H1 (cell line): ENCODE measurements around the gene SIK3. TPM values are rescaled to one million over a fixed set of nuclear protein-coding genes. Genes with fewer than 3 reads are reported as not detected.

Experiments
- CTCF ChIA-PET: fragments of 300-600 bp; sonication (Branson Sonifier 250); formaldehyde crosslinking; loops from one replicate; lab custom pipeline; 2021; ENCODE audit not compliant: partially characterized antibody; lab: Charles Lee
- POLR2A ChIA-PET: fragments of 300-600 bp; sonication (Branson Sonifier 250); formaldehyde crosslinking; loops from one replicate; lab custom pipeline; 2021; ENCODE audit warnings: inconsistent platforms; ENCODE audit not compliant: partially characterized antibody; lab: Charles Lee
- DNase-seq, 2 experiments: peaks; one replicate each; pipeline versions ENCODE4 v3.0.0 to v3.0.0-alpha.2; 2010 to 2022; ENCODE audit warnings: low spot score in 2 of 2, low read depth in 1 of 2, mixed read lengths in 1 of 2
- FAIRE-seq: peaks from 2 replicates; lab custom pipeline; 2011; peaks lifted over from hg19 to GRCh38; lab: Jason Lieb, UNC
- H2AFZ ChIP-seq: 2 replicates; pipeline ENCODE4 v1.8.1; 2012; ENCODE audit warnings: low read length, inconsistent platforms
- H2AK5ac ChIP-seq: 2 replicates; pipeline ENCODE4 v1.6.1; 2013; ENCODE audit warnings: low read depth, low read length
- H2BK120ac ChIP-seq: replicated peaks from 2 replicates; pipeline ENCODE3; 2013; ENCODE audit warnings: low read depth, low read length, inconsistent platforms
- H2BK12ac ChIP-seq: 2 replicates; pipeline ENCODE4 v1.6.1; 2013; ENCODE audit warnings: low read depth, low read length
- H2BK15ac ChIP-seq: 2 replicates; pipeline ENCODE4 v1.6.1; 2013; ENCODE audit warnings: low read length
- H2BK20ac ChIP-seq: 2 replicates; pipeline ENCODE4 v1.6.1; 2013; ENCODE audit warnings: low read length
- H2BK5ac ChIP-seq: 2 replicates; pipeline ENCODE4 v1.6.1; 2013; ENCODE audit warnings: low read depth, low read length
- H3K14ac ChIP-seq: 2 replicates; pipeline ENCODE4 v1.6.1; 2013; ENCODE audit warnings: inconsistent platforms; ENCODE audit not compliant: insufficient read length
- H3K18ac ChIP-seq: 2 replicates; pipeline ENCODE4 v1.6.1; 2013; ENCODE audit warnings: low read length; ENCODE audit errors: extremely low read depth
- H3K23ac ChIP-seq: 2 replicates; pipeline ENCODE4 v1.6.1; 2013; ENCODE audit warnings: inconsistent platforms; ENCODE audit not compliant: insufficient read length
- H3K23me2 ChIP-seq: 2 replicates; pipeline ENCODE4 v1.6.1; 2013; ENCODE audit warnings: low read depth, low read length
- H3K27ac ChIP-seq: 2 replicates; pipeline ENCODE4 v1.6.1; 2011; ENCODE audit warnings: low read depth, low read length, inconsistent platforms
- H3K27me3 ChIP-seq, 4 experiments: replicated peaks in 1 of 4; 1 replicate in 1 of 4; 2 replicates in 3 of 4; pipeline versions ENCODE4 v1.6.1 to v1.8.1; 2011 to 2013; ENCODE audit warnings: low read length in 3 of 4, mild to moderate bottlenecking in 3 of 4, inconsistent platforms in 2 of 4, mixed read lengths in 2 of 4, moderate library complexity in 1 of 4; ENCODE audit not compliant: control insufficient read depth in 3 of 4, insufficient read depth in 3 of 4; ENCODE audit errors: extremely low read depth in 1 of 4
- H3K36me3 ChIP-seq, 4 experiments: 2 replicates each; pipeline versions ENCODE4 v1.6.1 to v1.8.1; 2011 to 2013; ENCODE audit warnings: mild to moderate bottlenecking in 4 of 4, low read length in 3 of 4, moderate library complexity in 2 of 4, control low read depth in 1 of 4, inconsistent platforms in 1 of 4; ENCODE audit not compliant: insufficient read depth in 4 of 4, control insufficient read depth in 2 of 4
- H3K4ac ChIP-seq: replicated peaks from 2 replicates; pipeline ENCODE3; 2013; ENCODE audit warnings: low read length, low read depth, mixed read lengths, inconsistent platforms; ENCODE audit not compliant: insufficient read length
- H3K4me1 ChIP-seq, 4 experiments: replicated peaks in 1 of 4; 1 replicate in 1 of 4; 2 replicates in 3 of 4; pipeline versions ENCODE4 v1.6.1 to v1.8.1; 2011 to 2013; ENCODE audit warnings: low read length in 3 of 4, inconsistent platforms in 2 of 4, mixed read lengths in 1 of 4; ENCODE audit not compliant: insufficient read depth in 4 of 4, control insufficient read depth in 3 of 4
- H3K4me2 ChIP-seq, 2 experiments: 2 replicates each; pipeline versions ENCODE4 v1.6.1 to v1.8.1; 2011 to 2013; ENCODE audit warnings: low read depth in 2 of 2, low read length in 2 of 2, control low read depth in 1 of 2, inconsistent platforms in 1 of 2, mild to moderate bottlenecking in 1 of 2; ENCODE audit not compliant: insufficient read depth in 1 of 2
- H3K4me3 ChIP-seq, 4 experiments: fragments of 200-600, 300-600 bp in 1 of 4; sonication (generic), shearing (Covaris generic), sonication (Bioruptor Twin) in 1 of 4; 2 replicates each; pipeline versions ENCODE4 v1.5.1 to v1.8.1; 2011 to 2016; ENCODE audit warnings: low read length in 4 of 4, low read depth in 3 of 4, control low read depth in 2 of 4, inconsistent platforms in 2 of 4, mild to moderate bottlenecking in 2 of 4, mixed read lengths in 1 of 4, moderate library complexity in 1 of 4; ENCODE audit not compliant: insufficient read depth in 2 of 4; ENCODE audit errors: extremely low read depth in 1 of 4
- H3K56ac ChIP-seq: replicated peaks from 2 replicates; pipeline ENCODE3; 2013; ENCODE audit warnings: low read depth, mild to moderate bottlenecking, mixed read lengths, low read length, inconsistent platforms; ENCODE audit not compliant: insufficient read length
- H3K79me1 ChIP-seq: 2 replicates; pipeline ENCODE4 v1.6.1; 2013; ENCODE audit warnings: low read depth, low read length, control low read depth
- H3K79me2 ChIP-seq, 2 experiments: 2 replicates each; pipeline versions ENCODE4 v1.6.1 to v1.8.1; 2012 to 2013; ENCODE audit warnings: low read length in 2 of 2, mild to moderate bottlenecking in 2 of 2, inconsistent platforms in 1 of 2; ENCODE audit not compliant: insufficient read depth in 2 of 2, control insufficient read depth in 1 of 2
- H3K9ac ChIP-seq, 4 experiments: replicated peaks in 1 of 4; 1 replicate in 1 of 4; 2 replicates in 3 of 4; pipeline versions ENCODE4 v1.6.1 to v1.8.1; 2011 to 2013; ENCODE audit warnings: low read depth in 3 of 4, low read length in 3 of 4, control low read depth in 2 of 4, mild to moderate bottlenecking in 2 of 4, moderate library complexity in 2 of 4, inconsistent platforms in 1 of 4; ENCODE audit errors: extremely low read depth in 1 of 4
- H3K9me3 ChIP-seq, 2 experiments: 2 replicates each; pipeline versions ENCODE4 v1.6.1 to v1.8.1; 2012 to 2013; ENCODE audit warnings: mild to moderate bottlenecking in 2 of 2, moderate library complexity in 2 of 2, control low read depth in 1 of 2, inconsistent platforms in 1 of 2, low read depth in 1 of 2, low read length in 1 of 2, mixed read lengths in 1 of 2; ENCODE audit not compliant: insufficient read depth in 2 of 2
- H4K20me1 ChIP-seq, 2 experiments: replicated peaks in 1 of 2; 2 replicates each; pipeline versions ENCODE3 to v1.8.1; 2011 to 2013; ENCODE audit warnings: inconsistent platforms in 2 of 2, low read length in 2 of 2, mild to moderate bottlenecking in 1 of 2; ENCODE audit not compliant: insufficient read depth in 2 of 2, control insufficient read depth in 1 of 2
- H4K5ac ChIP-seq: 2 replicates; pipeline ENCODE4 v1.6.1; 2013; ENCODE audit warnings: low read length, low read depth, mixed read lengths, inconsistent platforms; ENCODE audit not compliant: insufficient read length
- H4K8ac ChIP-seq: 2 replicates; pipeline ENCODE4 v1.8.0; 2013; ENCODE audit warnings: mild to moderate bottlenecking, moderate library complexity, low read length, inconsistent platforms; ENCODE audit not compliant: insufficient read depth; ENCODE audit errors: extremely low read depth
- H4K91ac ChIP-seq: replicated peaks from 2 replicates; pipeline ENCODE3; 2013; ENCODE audit warnings: low read length, mixed read lengths, inconsistent platforms; ENCODE audit not compliant: insufficient read length
- ASH2L ChIP-seq: fragments of 200-600, 300-600 bp; sonication (generic); IDR thresholded peaks from one replicate; pipeline ENCODE4 v1.7.1; 2017; ENCODE audit warnings: low read length
- CEBPB ChIP-seq: IDR thresholded peaks from 2 replicates; pipeline ENCODE4 v1.6.1; 2012; ENCODE audit warnings: low read depth, low read length
- CREB1 ChIP-seq: IDR thresholded peaks from 2 replicates; pipeline ENCODE4 v1.6.1; 2012; ENCODE audit warnings: inconsistent platforms
- FOSL1 ChIP-seq: IDR thresholded peaks from 2 replicates; pipeline ENCODE4 v1.6.1; 2011; ENCODE audit warnings: mild to moderate bottlenecking, low read depth, low read length, moderate library complexity; ENCODE audit not compliant: insufficient read depth
- KDM1A ChIP-seq: fragments of 200-600, 300-600 bp; sonication (generic); IDR thresholded peaks from 2 replicates; pipeline ENCODE4 v1.7.1; 2016; ENCODE audit warnings: mild to moderate bottlenecking, low read length, borderline replicate concordance
- PHF8 ChIP-seq: fragments of 200-600 bp; sonication (generic); conservative IDR thresholded peaks from 2 replicates; pipeline ENCODE4 v1.7.1; 2012; ENCODE audit warnings: low read depth, mild to moderate bottlenecking, inconsistent platforms, low read length, moderate library complexity
- POLR2AphosphoS5 ChIP-seq: IDR thresholded peaks from 2 replicates; pipeline ENCODE4 v1.6.1; 2011; ENCODE audit warnings: low read depth, low read length
- POU5F1 ChIP-seq: IDR thresholded peaks from 2 replicates; pipeline ENCODE4 v1.6.1; 2011; ENCODE audit warnings: low read depth, mild to moderate bottlenecking, low read length, moderate library complexity
- SIN3A ChIP-seq, 2 experiments: IDR thresholded peaks in 1 of 2; conservative IDR thresholded peaks in 1 of 2; 2 replicates each; pipeline ENCODE4 v1.6.1; 2011 to 2012; ENCODE audit warnings: low read length in 2 of 2, improper control_type of control experiment in 1 of 2, low read depth in 1 of 2, mild to moderate bottlenecking in 1 of 2
- SIRT6 ChIP-seq: IDR thresholded peaks from one replicate; pipeline ENCODE4 v1.7.1; 2012; ENCODE audit warnings: low read length, inconsistent platforms
- SP4 ChIP-seq: IDR thresholded peaks from 2 replicates; pipeline ENCODE4 v1.6.1; 2012; ENCODE audit warnings: low read length, inconsistent platforms
- SUZ12 ChIP-seq: fragments of 200-600 bp; sonication (generic); IDR thresholded peaks from 2 replicates; pipeline ENCODE4 v1.6.1; 2012; ENCODE audit warnings: mild to moderate bottlenecking, inconsistent platforms, low read length, moderate library complexity, mixed read lengths
- TCF12 ChIP-seq: IDR thresholded peaks from 2 replicates; pipeline ENCODE4 v1.6.1; 2011; ENCODE audit warnings: low read depth, mild to moderate bottlenecking, low read length
- TEAD4 ChIP-seq: IDR thresholded peaks from 2 replicates; pipeline ENCODE4 v1.6.1; 2012; ENCODE audit warnings: low read depth, low read length, inconsistent platforms, mixed read lengths
- WGBS, 2 experiments: shearing (Covaris generic) in 1 of 2; methylation state at CpG; one replicate each; pipeline versions ENCODE4 v1.1.6 to v1.1.7; 2013 to 2015; ENCODE audit warnings: low lambda C conversion rate in 2 of 2, mixed read lengths in 2 of 2, inconsistent platforms in 1 of 2, low coverage in 1 of 2, missing lambda C conversion rate in 1 of 2; ENCODE audit not compliant: insufficient replicate concordance in 2 of 2, insufficient coverage in 1 of 2, insufficient read length in 1 of 2; ENCODE audit errors: extremely low coverage in 1 of 2, missing lambda C conversion rate in 1 of 2; 5-methylcytosine and 5-hydroxymethylcytosine counted together
- polyA plus RNA-seq, 7 experiments: library from polyadenylated mRNA; depleted of rRNA in 3 of 7; stranded (reverse) in 5 of 7; unstranded in 2 of 7; fragments of >200 nt in 5 of 7; fragments of 200-250 nt in 2 of 7; gene quantifications; 1 replicate in 5 of 7; 2 replicates in 1 of 7; 4 replicates in 1 of 7; pipeline versions ENCODE4 v1.2.1 to v1.2.3, GENCODE V29; 2011 to 2013; ENCODE audit warnings: missing spikeins in 2 of 7, mixed read lengths in 2 of 7
- total RNA-seq: library from RNA; stranded (reverse); fragmentation: NEBNext Ultra II Directional; extraction: Animal tissue kit (Norgen Biotek cat#: 25700); gene quantifications from 2 replicates; pipeline ENCODE4 v1.2.1, GENCODE V29; 2021
- TF ChIP-seq, protein P1 (sequence below): IDR thresholded peaks from 2 replicates; pipeline ENCODE4 v1.6.1; 2012; ENCODE audit warnings: inconsistent platforms

Gene SIK3
- total and polyA plus RNA-seq, 2 of the 8 experiments (the other 6 are each of a cell fraction or from before 2014, with no cell fraction given), result 19.9 to 32.1 TPM

- H3K9ac ChIP-seq, result no peak overlapping the region
- DNase-seq, result no peak
- no peak overlapping the region for H3K14ac ChIP-seq
- no peak overlapping the region for H3K18ac ChIP-seq
- no peak for FAIRE-seq
- H2AK5ac ChIP-seq, result no peak overlapping the region
- no peak overlapping the region for H2BK12ac ChIP-seq
- no peaks in the 10 kb centered on the region for H3K27me3 ChIP-seq
- no peak overlapping the region for H2BK15ac ChIP-seq
- H2BK120ac ChIP-seq, result no peak overlapping the region
- no peak overlapping the region for H3K23ac ChIP-seq
- H3K56ac ChIP-seq, result no peak overlapping the region
- no peaks in the 10 kb centered on the region for H3K36me3 ChIP-seq
- CTCF ChIA-PET, result interaction anchor here (0.7 to 1.8 kb wide), 5 partner anchors 9 to 327 kb away, joined by 3 to 5 read pairs (median 3); partner anchors contain the start of gene APOA1
- H2BK20ac ChIP-seq, result no peak overlapping the region
- no peak overlapping the region for H2BK5ac ChIP-seq
- POLR2A ChIA-PET, result interaction anchor here (0.7 kb wide), 1 partner anchor 24 kb away, joined by 4 read pairs; no protein-coding TSS in a partner anchor
- H3K4ac ChIP-seq, result no peak overlapping the region
- no peak overlapping the region for H4K8ac ChIP-seq
- no peaks in the 10 kb centered on the region for H4K20me1 ChIP-seq
- no peaks in the 10 kb centered on the region for H3K9me3 ChIP-seq
- H4K5ac ChIP-seq, result no peak overlapping the region
- H3K79me1 ChIP-seq, result no peaks in the 10 kb centered on the region
- no peaks in the 10 kb centered on the region for H3K4me1 ChIP-seq
- no peak overlapping the region for H3K27ac ChIP-seq
- H2AFZ ChIP-seq, result no peak overlapping the region
- H3K4me2 ChIP-seq, result no peak overlapping the region
- H3K79me2 ChIP-seq, result no peaks in the 10 kb centered on the region
- no peak overlapping the region for H4K91ac ChIP-seq
- 97% methylated on average over 4 of the region's 4 CpGs; no CpG with 5 or more reads in 1 of the 2 experiments for WGBS, 2 experiments
- H3K23me2 ChIP-seq, result no peaks in the 10 kb centered on the region; the same call in 1 of the 2 replicates
- H3K4me3 ChIP-seq, result no peak overlapping the region
- no peak for TF ChIP-seq ASH2L
- TF ChIP-seq SUZ12, result no peak
- no peak for TF ChIP-seq KDM1A
- TF ChIP-seq POU5F1, result no peak
- TF ChIP-seq, protein P1, sequence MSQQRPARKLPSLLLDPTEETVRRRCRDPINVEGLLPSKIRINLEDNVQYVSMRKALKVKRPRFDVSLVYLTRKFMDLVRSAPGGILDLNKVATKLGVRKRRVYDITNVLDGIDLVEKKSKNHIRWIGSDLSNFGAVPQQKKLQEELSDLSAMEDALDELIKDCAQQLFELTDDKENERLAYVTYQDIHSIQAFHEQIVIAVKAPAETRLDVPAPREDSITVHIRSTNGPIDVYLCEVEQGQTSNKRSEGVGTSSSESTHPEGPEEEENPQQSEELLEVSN, result no peak
- TF ChIP-seq TEAD4, result no peak
- no peak for TF ChIP-seq TCF12
- no peak for TF ChIP-seq CEBPB
- no peak for TF ChIP-seq SIRT6
- TF ChIP-seq SIN3A (conservative IDR thresholded peaks at IDR 0.05 in 1 of 2, IDR thresholded peaks at IDR 0.05 in 1 of 2; ENCODE audit: low read depth in 1 of 2, low read length in 2 of 2), result no peak
- TF ChIP-seq PHF8, result no peak
- no peak for TF ChIP-seq SP4
- no peak for TF ChIP-seq FOSL1
- no peak for TF ChIP-seq POLR2AphosphoS5
- no peak for TF ChIP-seq CREB1
These were observed 286.1 kb downstream of the SIK3 start for GRCh38 chr11:116812109-116812508.
